ENCODE measurements around the gene ZNF385D. TPM values are rescaled to one million over a fixed set of nuclear protein-coding genes. Genes with fewer than 3 reads are reported as not detected.

Gene ZNF385D
- total and polyA plus RNA-seq, 2 of the 13 experiments (the other 11 are each of a cell fraction or from before 2014, with no cell fraction given) = not detected

- no peak for TF ChIP-seq UBTF (CRISPR knock-in tag; IDR thresholded peaks at IDR 0.05)
- TF ChIP-seq ZFP1 (CRISPR knock-in tag; IDR thresholded peaks at IDR 0.05) = no peak
- no peak for TF ChIP-seq POLR2G (IDR thresholded peaks at IDR 0.05; ENCODE audit: low read depth, low read length)
- no peak for TF ChIP-seq ZNF10 (CRISPR knock-in tag; IDR thresholded peaks at IDR 0.05; ENCODE audit: borderline replicate concordance, low read depth)
- no peak for TF ChIP-seq ZBTB44 (CRISPR knock-in tag; IDR thresholded peaks at IDR 0.05)
- TF ChIP-seq NFIB (CRISPR knock-in tag; IDR thresholded peaks at IDR 0.05; ENCODE audit: borderline replicate concordance) = no peak
- TF ChIP-seq GPBP1L1 (CRISPR knock-in tag; IDR thresholded peaks at IDR 0.05) = no peak
- no peak for TF ChIP-seq FOXK1 (CRISPR knock-in tag; IDR thresholded peaks at IDR 0.05; ENCODE audit: borderline replicate concordance, low read depth)
Measured at GRCh38 chr3:21573291-21573690, 177.7 kb downstream of the ZNF385D start (continued).

- Histone ChIP-seq H3K36me3 (replicated peaks in 1 of 2; ENCODE audit: control insufficient read depth in 1 of 2, insufficient read depth in 2 of 2, low read length in 2 of 2) (no peaks in the 10 kb centered on the region), H3K9ac (ENCODE audit: insufficient read depth, low read depth, low read length) (no peak overlapping the region), H3K9me3 (ENCODE audit: low read length) (peaks cover 22% of the 10 kb centered on the region), H3K79me2 (ENCODE audit: insufficient read depth, low read length) (no peaks in the 10 kb centered on the region), H3K27me3 (ENCODE audit: control insufficient read depth in 1 of 2, insufficient read depth in 2 of 2, low read length in 2 of 2) (no peaks in the 10 kb centered on the region), H3K27ac (ENCODE audit: extremely low read length, insufficient read depth, low read length) (no peak overlapping the region), H3K4me2 (ENCODE audit: low read depth, low read length) (no peak overlapping the region), H4K20me1 (ENCODE audit: insufficient read depth, low read length) (no peaks in the 10 kb centered on the region), H3K4me1 (ENCODE audit: insufficient read depth, low read length) (no peaks in the 10 kb centered on the region), H3K4me3 (replicated peaks in 1 of 3; ENCODE audit: insufficient read depth in 1 of 3, low read depth in 2 of 3, low read length in 3 of 3) (no peak overlapping the region), H2AFZ (ENCODE audit: low read length) (no peak overlapping the region)
- CTCF ChIA-PET (ENCODE audit: low intra/inter-chr PET ratio, low total read pairs) = no interaction called here
- BruUV-seq (replicated peaks) = no TSS peak
- 2% methylated on average over 3 of the region's 3 CpGs for WGBS (ENCODE audit: low lambda C conversion rate)
- in situ Hi-C loops (cut with HindIII; ENCODE audit: extremely low pct_ligation_motif_present, low pct_unique_long_range_greater_than_20kb) = no loop called here
- POLR2A ChIA-PET = no interaction called here
- intact Hi-C loops (cut with micrococcal nuclease; ENCODE audit: unreplicated experiment) = no loop called here
- no peak for DNase-seq (ENCODE audit: low spot score)
- no peak for FAIRE-seq
- ATAC-seq = no peak
- TF ChIP-seq GZF1 (CRISPR knock-in tag; IDR thresholded peaks at IDR 0.05) (no peak), ZNF530 (CRISPR knock-in tag; IDR thresholded peaks at IDR 0.05; ENCODE audit: low read depth) (no peak), PAX8 (CRISPR knock-in tag; IDR thresholded peaks at IDR 0.05; ENCODE audit: borderline replicate concordance) (no peak), CENPX (CRISPR knock-in tag; IDR thresholded peaks at IDR 0.05) (no peak), STAT6 (CRISPR knock-in tag; IDR thresholded peaks at IDR 0.05; ENCODE audit: borderline replicate concordance) (no peak), SALL1 (CRISPR knock-in tag; IDR thresholded peaks at IDR 0.05) (no peak), KDM2A (CRISPR knock-in tag; IDR thresholded peaks at IDR 0.05; ENCODE audit: borderline replicate concordance, low read depth) (no peak), DPF2 (CRISPR knock-in tag; IDR thresholded peaks at IDR 0.05; ENCODE audit: borderline replicate concordance, low read depth) (no peak), PCBP1 (IDR thresholded peaks at IDR 0.05; ENCODE audit: borderline replicate concordance, low read depth, low read length) (no peak)
Measured at GRCh38 chr3:21564531-21564930, 186.5 kb downstream of the ZNF385D start.

All from HepG2 (cell line).